GM23338 (cell line): ENCODE data around the gene SNRPB2. TPM values are rescaled to one million over a fixed set of nuclear protein-coding genes. Genes with fewer than 3 reads are reported as not detected.

ENCODE experiments used
- ATAC-seq: fragments of 200-7000 bp; cut with Tn5 transposase; 3 replicates; pipeline ENCODE4 v1.9.1; 2020
- DNase-seq: peaks from one replicate; pipeline ENCODE4 v3.0.0-alpha.2; 2015; ENCODE audit warnings: low spot score
- H2AFZ ChIP-seq: fragments of 200-600 bp; sonication (generic); 2 replicates; pipeline ENCODE4 v1.8.0; 2016; ENCODE audit warnings: antibody characterized with exemption, mild to moderate bottlenecking, moderate library complexity
- H3F3A ChIP-seq: fragments of 200-600 bp; sonication (generic); replicated peaks from 2 replicates; pipeline ENCODE4 v1.8.0; 2017; ENCODE audit warnings: antibody characterized with exemption, mixed run types, low read depth
- H3K27ac ChIP-seq: fragments of 200-600 bp; sonication (generic); 2 replicates; pipeline ENCODE4 v1.6.1; 2016; ENCODE audit warnings: low read depth
- H3K27me3 ChIP-seq: fragments of 200-600 bp; sonication (generic); 2 replicates; pipeline ENCODE4 v1.8.0; 2016; ENCODE audit warnings: mild to moderate bottlenecking, mixed run types, moderate library complexity; ENCODE audit not compliant: insufficient read depth
- H3K36me3 ChIP-seq: fragments of 200-600 bp; sonication (generic); 2 replicates; pipeline ENCODE4 v1.8.0; 2016; ENCODE audit warnings: mild to moderate bottlenecking; ENCODE audit not compliant: insufficient read depth
- H3K4me1 ChIP-seq: fragments of 200-600 bp; sonication (generic); 2 replicates; pipeline ENCODE4 v1.8.0; 2016; ENCODE audit warnings: mild to moderate bottlenecking, moderate library complexity; ENCODE audit not compliant: insufficient read depth
- H3K4me2 ChIP-seq: fragments of 200-600 bp; sonication (generic); 2 replicates; pipeline ENCODE4 v1.7.1; 2017; ENCODE audit warnings: mixed run types
- H3K4me3 ChIP-seq: fragments of 200-600 bp; sonication (generic); 2 replicates; pipeline ENCODE4 v1.6.1; 2016; ENCODE audit warnings: mixed run types
- H3K79me2 ChIP-seq: fragments of 200-600 bp; sonication (generic); replicated peaks from 2 replicates; pipeline ENCODE4 v1.8.0; 2017; ENCODE audit warnings: mild to moderate bottlenecking; ENCODE audit not compliant: insufficient read depth
- H3K9me2 ChIP-seq: fragments of 200-600 bp; sonication (generic); 2 replicates; pipeline ENCODE4 v1.8.0; 2017; ENCODE audit not compliant: insufficient read depth
- H4K20me1 ChIP-seq: fragments of 200-600 bp; sonication (generic); replicated peaks from 2 replicates; pipeline ENCODE4 v1.8.0; 2017; ENCODE audit warnings: mild to moderate bottlenecking; ENCODE audit not compliant: insufficient read depth
- H3K27ac Mint-ChIP-seq: 2 replicates; pipeline ENCODE4 v1.8.0; 2020; ENCODE audit warnings: inconsistent platforms, mild to moderate bottlenecking, moderate library complexity, mixed read lengths
- H3K27me3 Mint-ChIP-seq: 3 replicates; pipeline ENCODE4 v1.8.0; 2022; ENCODE audit warnings: low read depth, mild to moderate bottlenecking, moderate library complexity, mixed read lengths, inconsistent platforms; ENCODE audit not compliant: insufficient read depth, poor library complexity
- H3K36me3 Mint-ChIP-seq: 3 replicates; pipeline ENCODE4 v1.8.0; 2021; ENCODE audit warnings: low read depth, mild to moderate bottlenecking, inconsistent platforms, moderate library complexity, mixed read lengths
- H3K4me1 Mint-ChIP-seq: 3 replicates; pipeline ENCODE4 v1.8.0; 2020; ENCODE audit warnings: mild to moderate bottlenecking, inconsistent platforms, mixed read lengths
- H3K4me3 Mint-ChIP-seq: 3 replicates; pipeline ENCODE4 v1.8.0; 2021; ENCODE audit warnings: moderate library complexity, mild to moderate bottlenecking, inconsistent platforms, mixed read lengths
- H3K9me3 Mint-ChIP-seq: 3 replicates; pipeline ENCODE4 v1.8.0; 2020; ENCODE audit warnings: moderate library complexity, mild to moderate bottlenecking, inconsistent platforms, mixed read lengths
- CREB1 ChIP-seq: fragments of 250-450 bp; sonication (Bioruptor Pico); IDR thresholded peaks from 2 replicates; pipeline ENCODE4 v1.5.0; 2020; ENCODE audit warnings: low read depth, mild to moderate bottlenecking, moderate library complexity
- ETS1 ChIP-seq: IDR thresholded peaks from 2 replicates; pipeline ENCODE4 v1.6.1; 2016; ENCODE audit warnings: antibody characterized with exemption
- EZH2 ChIP-seq: fragments of 200-600 bp; sonication (generic); IDR thresholded peaks from one replicate; pipeline ENCODE4 v1.8.0; 2017; ENCODE audit warnings: antibody characterized with exemption, mild to moderate bottlenecking, low read depth; ENCODE audit not compliant: unreplicated experiment
- EZH2phosphoT487 ChIP-seq: fragments of 200-600 bp; sonication (generic); IDR thresholded peaks from one replicate; pipeline ENCODE4 v1.8.1; 2018; ENCODE audit warnings: antibody characterized with exemption; ENCODE audit not compliant: unreplicated experiment
- JUNB ChIP-seq: IDR thresholded peaks from one replicate; pipeline ENCODE4 v1.6.1; 2016; ENCODE audit warnings: antibody characterized with exemption; ENCODE audit not compliant: unreplicated experiment
- NANOG ChIP-seq: IDR thresholded peaks from 2 replicates; pipeline ENCODE4 v1.6.1; 2016; ENCODE audit warnings: antibody characterized with exemption, borderline replicate concordance
- REST ChIP-seq: IDR thresholded peaks from one replicate; pipeline ENCODE4 v1.6.1; 2018; ENCODE audit warnings: antibody characterized with exemption; ENCODE audit not compliant: unreplicated experiment
- STAT1 ChIP-seq: IDR thresholded peaks from one replicate; pipeline ENCODE4 v1.6.1; 2016; ENCODE audit warnings: antibody characterized with exemption; ENCODE audit not compliant: unreplicated experiment
- polyA plus RNA-seq: library from polyadenylated mRNA; unstranded; fragments of >200 nt; fragmentation: Nextera tagmentation; extraction: Ambion mirVana; gene quantifications from 2 replicates; pipeline ENCODE4 v1.2.1, GENCODE V29; 2016
- total RNA-seq: library from RNA; depleted of rRNA; stranded (reverse); fragments of >200 nt; shearing (Covaris generic); gene quantifications from 2 replicates; pipeline ENCODE4 v1.2.3, GENCODE V29; 2014

SNRPB2 gene
- total and polyA plus RNA-seq, 2 experiments from 2014 or later: 94.9 to 377 TPM

GRCh38 chr20:16703570-16703969 is 26.3 kb upstream of the SNRPB2 start:
- Mint-ChIP-seq H3K27ac (no peak overlapping the region), H3K9me3 (peaks cover 35% of the 10 kb centered on the region)
- no peak for ATAC-seq

GRCh38 chr20:16707674-16708073 is 22.2 kb upstream of the SNRPB2 start:
- H3K27ac ChIP-seq: no peak overlapping the region
- peaks cover 8% of the 10 kb centered on the region for H3K4me1 Mint-ChIP-seq
- no peak overlapping the region for H3K4me3 Mint-ChIP-seq
- H2AFZ ChIP-seq: no peak overlapping the region; the same call in 1 of the 2 replicates
- H3K27ac Mint-ChIP-seq: no peak overlapping the region
- no peak for DNase-seq
- H3F3A ChIP-seq: no peaks in the 10 kb centered on the region
- no peaks in the 10 kb centered on the region for H4K20me1 ChIP-seq
- no peaks in the 10 kb centered on the region for H3K27me3 Mint-ChIP-seq
- H3K4me1 ChIP-seq: 0 out of 2 replicates have a peak, but pooled peaks cover under 1% of the 10 kb centered on the region
- H3K36me3 ChIP-seq: no peaks in the 10 kb centered on the region
- H3K9me3 Mint-ChIP-seq: peaks cover 35% of the 10 kb centered on the region
- H3K4me2 ChIP-seq: no peak overlapping the region
- peaks cover 19% of the 10 kb centered on the region for H3K36me3 Mint-ChIP-seq
- no peak for ATAC-seq
- no peak overlapping the region for H3K4me3 ChIP-seq
- no peaks in the 10 kb centered on the region for H3K27me3 ChIP-seq
- no peaks in the 10 kb centered on the region for H3K9me2 ChIP-seq
- no peaks in the 10 kb centered on the region for H3K79me2 ChIP-seq
- TF ChIP-seq CREB1 (CRISPR knock-in tag): no peak
- no peak for TF ChIP-seq EZH2
- TF ChIP-seq REST: no peak
- no peak for TF ChIP-seq STAT1
- no peak for TF ChIP-seq EZH2phosphoT487
- no peak for TF ChIP-seq JUNB

More at GRCh38 chr20:16703570-16703969, 26.3 kb upstream of the SNRPB2 start:
- Mint-ChIP-seq H3K4me1 (no peaks in the 10 kb centered on the region), H3K36me3 (peaks cover 19% of the 10 kb centered on the region), H3K4me3 (no peak overlapping the region), H3K27me3 (no peaks in the 10 kb centered on the region)
- Histone ChIP-seq H3K27ac (no peak overlapping the region), H3K9me2 (no peaks in the 10 kb centered on the region), H3K4me2 (no peak overlapping the region), H2AFZ (no peak overlapping the region), H3K36me3 (no peaks in the 10 kb centered on the region), H4K20me1 (no peaks in the 10 kb centered on the region), H3K4me3 (no peak overlapping the region), H3K4me1 (no peaks in the 10 kb centered on the region), H3K79me2 (no peaks in the 10 kb centered on the region), H3F3A (no peaks in the 10 kb centered on the region), H3K27me3 (no peaks in the 10 kb centered on the region)
- no peak for DNase-seq
- no peak for TF ChIP-seq NANOG
- no peak for TF ChIP-seq JUNB
- TF ChIP-seq CREB1 (CRISPR knock-in tag): no peak
- TF ChIP-seq REST: no peak
- no peak for TF ChIP-seq ETS1
